Neural cell (in vitro differentiated cells): ENCODE data around the gene C10orf90. TPM values are rescaled to one million over a fixed set of nuclear protein-coding genes. Genes with fewer than 3 reads are reported as not detected.

Experiments
- H2AFZ ChIP-seq: fragments of 200-600, 300-800 bp; sonication (generic), shearing (Covaris generic); 2 replicates; pipeline ENCODE4 v1.6.0; 2014; ENCODE audit warnings: low read depth, mild to moderate bottlenecking, antibody characterized with exemption, low read length, moderate library complexity
- H3F3A ChIP-seq: fragments of 200-600 bp; shearing (Covaris generic); 2 replicates; pipeline ENCODE4 v1.6.1; 2016; ENCODE audit warnings: mild to moderate bottlenecking, moderate library complexity, mixed read lengths, antibody characterized with exemption, low read length; ENCODE audit not compliant: insufficient read depth, poor library complexity, severe bottlenecking
- H3K27ac ChIP-seq: fragments of 200-600, 300-800 bp; sonication (generic), shearing (Covaris generic); 2 replicates; pipeline ENCODE4 v1.5.1; 2014; ENCODE audit warnings: mild to moderate bottlenecking, low read length, moderate library complexity
- H3K27me3 ChIP-seq: fragments of 300-800, 200-600 bp; sonication (generic), shearing (Covaris generic); 2 replicates; pipeline ENCODE4 v1.6.0; 2014; ENCODE audit warnings: mild to moderate bottlenecking, low read depth, low read length, moderate library complexity; ENCODE audit not compliant: insufficient read depth
- H3K36me3 ChIP-seq: fragments of 300-800, 200-600 bp; sonication (generic), shearing (Covaris generic); 2 replicates; pipeline ENCODE4 v1.5.1; 2014; ENCODE audit warnings: mild to moderate bottlenecking, antibody characterized with exemption, low read length, moderate library complexity; ENCODE audit not compliant: insufficient read depth
- H3K4me2 ChIP-seq: fragments of 300-800, 200-600 bp; sonication (generic), shearing (Covaris generic); 2 replicates; pipeline ENCODE4 v1.6.0; 2014; ENCODE audit warnings: mild to moderate bottlenecking, low read length
- H3K4me3 ChIP-seq: fragments of 300-800, 200-600 bp; sonication (generic), shearing (Covaris generic); 2 replicates; pipeline ENCODE4 v1.5.1; 2014; ENCODE audit warnings: mild to moderate bottlenecking, low read length, moderate library complexity
- H3K79me2 ChIP-seq: fragments of 200-600 bp; shearing (Covaris generic); replicated peaks from 2 replicates; pipeline ENCODE4 v1.6.0; 2014; ENCODE audit warnings: mild to moderate bottlenecking, low read length, moderate library complexity; ENCODE audit not compliant: insufficient read depth
- H3K9ac ChIP-seq: fragments of 300-800, 200-600 bp; sonication (generic), shearing (Covaris generic); 2 replicates; pipeline ENCODE4 v1.6.1; 2016; ENCODE audit warnings: mild to moderate bottlenecking, low read length, mixed read lengths
- H3K9me2 ChIP-seq: fragments of 200-600 bp; shearing (Covaris generic); 2 replicates; pipeline ENCODE4 v1.6.1; 2016; ENCODE audit warnings: mild to moderate bottlenecking, low read length, mixed read lengths; ENCODE audit not compliant: insufficient read depth
- H3K9me3 ChIP-seq: fragments of 200-600, 300-800 bp; sonication (generic), shearing (Covaris generic); 2 replicates; pipeline ENCODE4 v1.6.1; 2016; ENCODE audit warnings: mild to moderate bottlenecking, mixed run types, low read length, moderate library complexity, mixed read lengths
- H4K20me1 ChIP-seq: fragments of 200-600 bp; shearing (Covaris generic); 2 replicates; pipeline ENCODE4 v1.6.1; 2016; ENCODE audit warnings: mild to moderate bottlenecking, mixed run types; ENCODE audit not compliant: insufficient read depth
- CTCF ChIP-seq: fragments of 450-650 bp; IDR thresholded peaks from 2 replicates; pipeline ENCODE4 v1.5.1; 2014; ENCODE audit warnings: antibody characterized with exemption, mild to moderate bottlenecking, moderate library complexity; ENCODE audit not compliant: poor library complexity, severe bottlenecking
- EP300 ChIP-seq: fragments of 450-650 bp; conservative IDR thresholded peaks from 2 replicates; pipeline ENCODE4 v1.6.1; 2014; ENCODE audit warnings: antibody characterized with exemption, mild to moderate bottlenecking, moderate library complexity; ENCODE audit not compliant: poor library complexity, severe bottlenecking
- EZH2 ChIP-seq: fragments of 200-600, 300-800 bp; shearing (Covaris generic), sonication (generic); IDR thresholded peaks from 2 replicates; pipeline ENCODE4 v1.6.1; 2014; ENCODE audit warnings: antibody characterized with exemption, low read length, borderline replicate concordance, mild to moderate bottlenecking; ENCODE audit not compliant: insufficient read depth, poor library complexity, severe bottlenecking
- MXI1 ChIP-seq: fragments of 450-650 bp; conservative IDR thresholded peaks from 2 replicates; pipeline ENCODE4 v1.6.1; 2014; ENCODE audit warnings: antibody characterized with exemption, mild to moderate bottlenecking; ENCODE audit not compliant: poor library complexity, severe bottlenecking
- POLR2AphosphoS5 ChIP-seq: IDR thresholded peaks from 2 replicates; pipeline ENCODE4 v1.6.1; 2012
- RAD21 ChIP-seq: fragments of 450-650 bp; conservative IDR thresholded peaks from 2 replicates; pipeline ENCODE4 v1.6.1; 2014; ENCODE audit warnings: antibody characterized with exemption, mild to moderate bottlenecking, moderate library complexity
- REST ChIP-seq: IDR thresholded peaks from 2 replicates; pipeline ENCODE4 v1.6.1; 2012; ENCODE audit warnings: borderline replicate concordance
- SMC3 ChIP-seq: fragments of 450-650 bp; conservative IDR thresholded peaks from 2 replicates; pipeline ENCODE4 v1.6.1; 2014; ENCODE audit warnings: antibody characterized with exemption, mild to moderate bottlenecking, moderate library complexity; ENCODE audit not compliant: poor library complexity
- TAF1 ChIP-seq: IDR thresholded peaks from 2 replicates; pipeline ENCODE4 v1.6.1; 2012; ENCODE audit warnings: low read depth
- polyA plus RNA-seq: library from polyadenylated mRNA; depleted of rRNA; stranded (reverse); fragments of >200 nt; gene quantifications from 2 replicates; pipeline ENCODE4 v1.2.3, GENCODE V29; 2014

Gene C10orf90
- polyA plus RNA-seq, 1 donor from 2014 or later, result not detected

DNA sequence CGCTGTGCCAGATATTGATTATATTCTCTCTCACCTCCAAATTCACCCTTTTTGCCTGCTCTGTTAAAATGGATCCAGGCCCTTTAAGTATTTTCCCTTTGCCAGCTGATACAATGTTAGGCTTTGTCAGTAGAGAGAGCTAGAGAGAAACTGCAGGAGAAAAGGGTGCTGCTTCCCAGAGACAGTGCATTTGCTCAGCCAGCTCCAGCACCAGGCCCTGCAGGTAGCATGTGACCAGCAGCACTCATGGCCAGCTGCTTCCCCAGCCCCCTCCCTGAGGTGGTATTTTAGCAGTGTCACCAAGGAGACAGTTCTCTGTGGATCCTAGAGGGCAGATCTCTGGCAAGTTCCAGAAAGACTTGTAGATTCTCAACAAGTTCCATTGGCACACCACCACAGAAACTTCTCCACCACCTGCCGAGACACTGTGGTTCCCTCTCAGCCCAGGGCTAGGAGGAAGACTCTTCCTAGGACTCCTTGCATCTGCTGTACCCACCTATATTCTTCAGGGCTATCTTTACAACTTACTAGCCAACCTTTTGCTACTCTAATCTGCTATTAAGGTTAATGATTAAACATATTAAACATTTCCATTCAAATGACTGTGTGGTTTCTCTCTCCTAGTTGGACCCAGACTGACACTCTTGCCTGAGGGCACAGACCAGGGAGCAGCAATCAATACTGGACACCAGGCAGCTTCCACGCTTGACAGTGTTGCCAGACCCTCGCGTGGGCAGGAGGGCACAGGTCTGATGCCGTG lies 246.6 kb downstream of the C10orf90 start:
- no peaks in the 10 kb centered on the region for H3K79me2 ChIP-seq
- H3K4me3 ChIP-seq, result no peak overlapping the region
- H3K9ac ChIP-seq, result no peak overlapping the region
- H2AFZ ChIP-seq, result no peak overlapping the region
- no peaks in the 10 kb centered on the region for H3K36me3 ChIP-seq
- no peaks in the 10 kb centered on the region for H3K27me3 ChIP-seq
- TF ChIP-seq REST (no peak), RAD21 (no peak), MXI1 (no peak), EP300 (no peak), SMC3 (no peak), POLR2AphosphoS5 (no peak), EZH2 (no peak), TAF1 (no peak), CTCF (no peak)
- no peak overlapping the region for H3K4me2 ChIP-seq
- no peaks in the 10 kb centered on the region for H3K9me2 ChIP-seq
- H4K20me1 ChIP-seq, result no peaks in the 10 kb centered on the region
- no peak overlapping the region for H3K27ac ChIP-seq
- H3F3A ChIP-seq, result no peaks in the 10 kb centered on the region
- peaks cover 3% of the 10 kb centered on the region for H3K9me3 ChIP-seq

GRCh38 chr10:126422567-126422966 lies 247.9 kb downstream of the C10orf90 start:
- Histone ChIP-seq H3K4me3 (no peak overlapping the region), H3K9me3 (peaks cover 3% of the 10 kb centered on the region), H4K20me1 (no peaks in the 10 kb centered on the region), H3K4me2 (no peak overlapping the region), H3K27me3 (no peaks in the 10 kb centered on the region), H3F3A (no peaks in the 10 kb centered on the region), H3K27ac (no peak overlapping the region), H3K9me2 (no peaks in the 10 kb centered on the region), H3K36me3 (no peaks in the 10 kb centered on the region), H3K79me2 (no peaks in the 10 kb centered on the region), H2AFZ (no peak overlapping the region), H3K9ac (no peak overlapping the region)
- no peak for TF ChIP-seq REST
